SH-SY5Y (cell line): Measurements from ENCODE around the gene RBM34.

Source experiments
- GATA2 ChIP-seq: IDR thresholded peaks from 2 replicates; pipeline ENCODE4 v1.6.1; 2011; ENCODE audit warnings: mild to moderate bottlenecking, low read depth, low read length
- GATA3 ChIP-seq: IDR thresholded peaks from 2 replicates; pipeline ENCODE4 v1.6.1; 2011; ENCODE audit warnings: low read depth, mild to moderate bottlenecking, low read length, moderate library complexity

- no peak for TF ChIP-seq GATA3
- no peak for TF ChIP-seq GATA2
Observed at GRCh38 chr1:235156740-235157139, 4.3 kb downstream of the RBM34 start.
